Neural progenitor cell (in vitro differentiated cells): ENCODE data around the gene DDX17. TPM values are rescaled to one million over a fixed set of nuclear protein-coding genes. Genes with fewer than 3 reads are reported as not detected.

ENCODE experiments used
- DNase-seq: peaks from one replicate; pipeline ENCODE4 v3.0.0-alpha.2; 2016; ENCODE audit warnings: low spot score
- H2AFZ ChIP-seq: fragments of 200-600 bp; sonication (generic); replicated peaks from 2 replicates; pipeline ENCODE4 v1.6.1; 2016; ENCODE audit warnings: antibody characterized with exemption
- H3F3A ChIP-seq: fragments of 200-600 bp; sonication (generic); 2 replicates; pipeline ENCODE4 v1.6.1; 2016; ENCODE audit warnings: antibody characterized with exemption, low read depth
- H3K27ac ChIP-seq: fragments of 200-600 bp; sonication (generic); 2 replicates; pipeline ENCODE4 v1.5.1; 2016; ENCODE audit warnings: mild to moderate bottlenecking
- H3K27me3 ChIP-seq: fragments of 200-600 bp; sonication (generic); 2 replicates; pipeline ENCODE4 v1.6.1; 2016; ENCODE audit warnings: mild to moderate bottlenecking, moderate library complexity
- H3K36me3 ChIP-seq: fragments of 200-600 bp; sonication (generic); 2 replicates; pipeline ENCODE4 v1.5.1; 2016
- H3K4me1 ChIP-seq: fragments of 200-600 bp; sonication (generic); 2 replicates; pipeline ENCODE4 v1.6.1; 2016; ENCODE audit warnings: mixed run types
- H3K4me2 ChIP-seq: fragments of 200-600 bp; sonication (generic); 2 replicates; pipeline ENCODE4 v1.6.1; 2016
- H3K4me3 ChIP-seq: fragments of 200-600 bp; sonication (generic); 2 replicates; pipeline ENCODE4 v1.5.1; 2016
- H3K79me2 ChIP-seq: fragments of 200-600 bp; sonication (generic); 2 replicates; pipeline ENCODE4 v1.6.1; 2016; ENCODE audit warnings: low read depth
- H3K9ac ChIP-seq: fragments of 200-600 bp; sonication (generic); 2 replicates; pipeline ENCODE4 v1.6.1; 2016
- H3K9me3 ChIP-seq: fragments of 200-600 bp; sonication (generic); 2 replicates; pipeline ENCODE4 v1.5.1; 2016; ENCODE audit warnings: low read depth
- H4K20me1 ChIP-seq: fragments of 200-600 bp; sonication (generic); 2 replicates; pipeline ENCODE4 v1.6.1; 2016; ENCODE audit warnings: low read depth
- H3K27ac Mint-ChIP-seq: 3 replicates; pipeline ENCODE4 v1.8.0; 2021; ENCODE audit warnings: mixed read lengths
- H3K27me3 Mint-ChIP-seq: 2 replicates; pipeline ENCODE4 v1.8.0; 2022; ENCODE audit warnings: low read depth, mild to moderate bottlenecking, inconsistent platforms, moderate library complexity, mixed read lengths; ENCODE audit not compliant: insufficient read depth
- H3K36me3 Mint-ChIP-seq: 3 replicates; pipeline ENCODE4 v1.8.0; 2021; ENCODE audit warnings: mixed read lengths
- H3K4me1 Mint-ChIP-seq: 3 replicates; pipeline ENCODE4 v1.8.0; 2021; ENCODE audit warnings: mixed read lengths
- H3K4me3 Mint-ChIP-seq: 3 replicates; pipeline ENCODE4 v1.8.0; 2021; ENCODE audit warnings: mild to moderate bottlenecking, moderate library complexity, mixed read lengths
- H3K9me3 Mint-ChIP-seq: 3 replicates; pipeline ENCODE4 v1.8.0; 2020; ENCODE audit warnings: mixed read lengths
- CTCF ChIP-seq: fragments of 200-600 bp; sonication (generic); IDR thresholded peaks from 2 replicates; pipeline ENCODE4 v1.5.1; 2017; ENCODE audit warnings: antibody characterized with exemption, mild to moderate bottlenecking
- EZH2 ChIP-seq: fragments of 200-600 bp; sonication (generic); IDR thresholded peaks from 2 replicates; pipeline ENCODE4 v1.6.1; 2017; ENCODE audit warnings: antibody characterized with exemption, mild to moderate bottlenecking, moderate library complexity
- EZH2phosphoT487 ChIP-seq: fragments of 200-600 bp; sonication (generic); IDR thresholded peaks from 2 replicates; pipeline ENCODE4 v1.6.1; 2017; ENCODE audit warnings: antibody characterized with exemption
- total RNA-seq: library from RNA; depleted of rRNA; stranded (reverse); fragments of >200 nt; gene quantifications from 2 replicates; pipeline ENCODE4 v1.2.3, GENCODE V29; 2015; ENCODE audit warnings: low replicate concordance

DDX17 gene
- total RNA-seq, 1 donor from 2014 or later, result 621 TPM

GRCh38 chr22:38501797-38502672, 4.1 kb downstream of the DDX17 start:
- TF ChIP-seq EZH2phosphoT487 (no peak), EZH2 (no peak), CTCF (no peak)
- Histone ChIP-seq H3K4me2 (peak overlapping the region; percentile 98), H3K9ac (no peak overlapping the region), H3K79me2 (peaks cover 90% of the 10 kb centered on the region), H2AFZ (no peak overlapping the region), H3K4me1 (peaks cover 24% of the 10 kb centered on the region), H3K4me3 (peak overlapping the region; percentile 94), H3F3A (peaks cover 58% of the 10 kb centered on the region), H3K27me3 (no peaks in the 10 kb centered on the region), H4K20me1 (peaks cover 78% of the 10 kb centered on the region), H3K27ac (no peak overlapping the region), H3K36me3 (peaks cover 45% of the 10 kb centered on the region), H3K9me3 (no peaks in the 10 kb centered on the region)
- peak overlapping the region; percentile 57 for H3K4me3 Mint-ChIP-seq
- DNase-seq, result no peak
- peaks cover 6% of the 10 kb centered on the region for H3K27me3 Mint-ChIP-seq
- no peaks in the 10 kb centered on the region for H3K9me3 Mint-ChIP-seq
- no peak overlapping the region for H3K27ac Mint-ChIP-seq
- peaks cover 29% of the 10 kb centered on the region for H3K4me1 Mint-ChIP-seq
- peaks cover 52% of the 10 kb centered on the region for H3K36me3 Mint-ChIP-seq

GRCh38 chr22:38497869-38498268, 8.2 kb downstream of the DDX17 start:
- Histone ChIP-seq H3K4me1 (peaks cover 6% of the 10 kb centered on the region), H3K27me3 (no peaks in the 10 kb centered on the region), H3K9me3 (no peaks in the 10 kb centered on the region), H3K27ac (no peak overlapping the region), H3K79me2 (peaks cover 98% of the 10 kb centered on the region), H3K36me3 (peaks cover 70% of the 10 kb centered on the region), H2AFZ (no peak overlapping the region), H3K4me3 (no peak overlapping the region), H3F3A (peaks cover 81% of the 10 kb centered on the region), H3K4me2 (no peak overlapping the region), H4K20me1 (peaks cover 93% of the 10 kb centered on the region), H3K9ac (no peak overlapping the region)
- H3K4me3 Mint-ChIP-seq, result no peak overlapping the region
- peaks cover 61% of the 10 kb centered on the region for H3K36me3 Mint-ChIP-seq
- no peaks in the 10 kb centered on the region for H3K9me3 Mint-ChIP-seq
- DNase-seq, result no peak
- H3K4me1 Mint-ChIP-seq, result peaks cover 6% of the 10 kb centered on the region
- TF ChIP-seq CTCF, result no peak
- no peak for TF ChIP-seq EZH2
- TF ChIP-seq EZH2phosphoT487, result no peak
- H3K27me3 Mint-ChIP-seq, result no peaks in the 10 kb centered on the region
- H3K27ac Mint-ChIP-seq, result no peak overlapping the region

- DNase-seq, result no peak
- H3K79me2 ChIP-seq, result peaks cover 97% of the 10 kb centered on the region
- H3K27ac Mint-ChIP-seq, result no peak overlapping the region
- H3K27me3 Mint-ChIP-seq, result no peaks in the 10 kb centered on the region
- peaks cover 77% of the 10 kb centered on the region for H3K36me3 ChIP-seq
- H3K4me3 Mint-ChIP-seq, result no peak overlapping the region
- no peak overlapping the region for H3K27ac ChIP-seq
- peaks cover 2% of the 10 kb centered on the region for H3K4me1 Mint-ChIP-seq
- peaks cover 60% of the 10 kb centered on the region for H3K36me3 Mint-ChIP-seq
- TF ChIP-seq EZH2phosphoT487 (no peak), CTCF (peak; percentile 10)
- H3K9ac ChIP-seq, result no peak overlapping the region
- peaks cover 91% of the 10 kb centered on the region for H4K20me1 ChIP-seq
- no peak overlapping the region for H3K4me2 ChIP-seq
- no peaks in the 10 kb centered on the region for H3K4me1 ChIP-seq
- H3K4me3 ChIP-seq, result no peak overlapping the region
- H3F3A ChIP-seq, result peaks cover 88% of the 10 kb centered on the region
- no peaks in the 10 kb centered on the region for H3K9me3 Mint-ChIP-seq
- H3K9me3 ChIP-seq, result no peaks in the 10 kb centered on the region
- H3K27me3 ChIP-seq, result no peaks in the 10 kb centered on the region
- H2AFZ ChIP-seq, result no peak overlapping the region
Observed at GRCh38 chr22:38494939-38495338, 11.2 kb downstream of the DDX17 start.
